ENCODE results near the gene OSBPL6. TPM values are rescaled to one million over a fixed set of nuclear protein-coding genes. Genes with fewer than 3 reads are reported as not detected.
"Not testable (repeated sequence)": the region's sequence is repeated elsewhere in the genome, so short reads cannot be mapped to it uniquely, and the experiment has no call there.

Gene OSBPL6
- total and polyA plus RNA-seq, 4 donors: 1.3 to 3.3 (median 2.2) TPM

- Histone ChIP-seq H3K4me3 (ENCODE audit: low read depth in 1 of 3, low read length in 3 of 3) (no peak overlapping the region), H3K27me3 (ENCODE audit: control insufficient read depth in 4 of 4, insufficient read depth in 4 of 4, low read length in 3 of 4) (no peaks in the 10 kb centered on the region), H3K9me3 (ENCODE audit: control insufficient read depth in 4 of 4, low read length in 3 of 4) (no peaks in the 10 kb centered on the region), H3K9ac (ENCODE audit: low read depth in 1 of 2, low read length in 2 of 2) (peak overlapping the region in 1 of 2 donors; percentile 18), H3K4me1 (ENCODE audit: control insufficient read depth in 4 of 4, insufficient read depth in 4 of 4, low read length in 3 of 4) (peaks cover 0 to 12% (median 8%) of the 10 kb centered on the region in 4 donors), H3K36me3 (ENCODE audit: control insufficient read depth in 4 of 4, insufficient read depth in 3 of 4, low read depth in 1 of 4, low read length in 3 of 4) (no peaks in the 10 kb centered on the region), H3K27ac (ENCODE audit: low read depth in 1 of 2, low read length in 2 of 2) (peak overlapping the region; percentile 10 to 79)
- TF ChIP-seq HNF4A (conservative IDR thresholded peaks at IDR 0.05) (peak; percentile 45 to 71), RAD21 (IDR thresholded peaks at IDR 0.05) (no peak), SP1 (IDR thresholded peaks at IDR 0.05) (peak; percentile 26), FOXA1 (IDR thresholded peaks at IDR 0.05) (no peak)
- WGBS: 31% methylated on average over 1 of the region's 1 CpG
- no peak for DNase-seq (ENCODE audit: low spot score)
Observed at GRCh38 chr2:178152977-178153376, 41.3 kb upstream of the OSBPL6 start.

GRCh38 chr2:178153878-178154277 is 40.4 kb upstream of the OSBPL6 start:
- not testable (repeated sequence) for DNase-seq (ENCODE audit: low spot score); H3K9me3 ChIP-seq (ENCODE audit: control insufficient read depth in 4 of 4, low read length in 3 of 4); H3K27ac ChIP-seq (ENCODE audit: low read depth in 1 of 2, low read length in 2 of 2); H3K4me3 ChIP-seq (ENCODE audit: low read depth in 1 of 3, low read length in 3 of 3); H3K9ac ChIP-seq (ENCODE audit: low read depth in 1 of 2, low read length in 2 of 2); H3K36me3 ChIP-seq (ENCODE audit: control insufficient read depth in 4 of 4, insufficient read depth in 3 of 4, low read depth in 1 of 4, low read length in 3 of 4); H3K27me3 ChIP-seq (ENCODE audit: control insufficient read depth in 4 of 4, insufficient read depth in 4 of 4, low read length in 3 of 4)
- 69% methylated on average over 1 of the region's 1 CpG for WGBS
- peaks cover 0 to 12% (median 8%) of the 10 kb centered on the region in 4 donors for H3K4me1 ChIP-seq (ENCODE audit: control insufficient read depth in 4 of 4, insufficient read depth in 4 of 4, low read length in 3 of 4)
- peak; percentile 49 to 69 for TF ChIP-seq HNF4A (conservative IDR thresholded peaks at IDR 0.05)

GRCh38 chr2:178155524-178155923 is 38.8 kb upstream of the OSBPL6 start:
- TF ChIP-seq HNF4G (IDR thresholded peaks at IDR 0.05) (no peak), NR2F2 (IDR thresholded peaks at IDR 0.05) (no peak), FOXA1 (IDR thresholded peaks at IDR 0.05) (no peak)
- no peaks in the 10 kb centered on the region for H3K9me3 ChIP-seq (ENCODE audit: control insufficient read depth in 4 of 4, low read length in 3 of 4)
- DNase-seq (ENCODE audit: low spot score): no peak
- H3K4me1 ChIP-seq (ENCODE audit: control insufficient read depth in 4 of 4, insufficient read depth in 4 of 4, low read length in 3 of 4): peaks cover 0 to 12% (median 8%) of the 10 kb centered on the region in 4 donors
- H3K9ac ChIP-seq (ENCODE audit: low read depth in 1 of 2, low read length in 2 of 2): no peak overlapping the region
- 97% methylated on average over 1 of the region's 1 CpG for WGBS
- no peak overlapping the region for H3K4me3 ChIP-seq (ENCODE audit: low read depth in 1 of 3, low read length in 3 of 3)
- H3K27ac ChIP-seq (ENCODE audit: low read depth in 1 of 2, low read length in 2 of 2): no peak overlapping the region
- H3K27me3 ChIP-seq (ENCODE audit: control insufficient read depth in 4 of 4, insufficient read depth in 4 of 4, low read length in 3 of 4): no peaks in the 10 kb centered on the region
- H3K36me3 ChIP-seq (ENCODE audit: control insufficient read depth in 4 of 4, insufficient read depth in 3 of 4, low read depth in 1 of 4, low read length in 3 of 4): no peaks in the 10 kb centered on the region

- Histone ChIP-seq H3K27me3 (ENCODE audit: control insufficient read depth in 4 of 4, insufficient read depth in 4 of 4, low read length in 3 of 4) (no peaks in the 10 kb centered on the region), H3K27ac (ENCODE audit: low read depth in 1 of 2, low read length in 2 of 2) (no peak overlapping the region), H3K4me3 (ENCODE audit: low read depth in 1 of 3, low read length in 3 of 3) (no peak overlapping the region), H3K4me1 (ENCODE audit: control insufficient read depth in 4 of 4, insufficient read depth in 4 of 4, low read length in 3 of 4) (peaks cover 0 to 9% (median 8%) of the 10 kb centered on the region in 4 donors), H3K9me3 (ENCODE audit: control insufficient read depth in 4 of 4, low read length in 3 of 4) (no peaks in the 10 kb centered on the region), H3K9ac (ENCODE audit: low read depth in 1 of 2, low read length in 2 of 2) (no peak overlapping the region), H3K36me3 (ENCODE audit: control insufficient read depth in 4 of 4, insufficient read depth in 3 of 4, low read depth in 1 of 4, low read length in 3 of 4) (no peaks in the 10 kb centered on the region)
- WGBS: 94% methylated on average over 5 of the region's 5 CpGs
- DNase-seq (ENCODE audit: low spot score): no peak
- TF ChIP-seq RAD21 (IDR thresholded peaks at IDR 0.05): no peak
- no peak for TF ChIP-seq SP1 (IDR thresholded peaks at IDR 0.05)
- TF ChIP-seq FOXA2 (IDR thresholded peaks at IDR 0.05): no peak
- TF ChIP-seq HNF4A (conservative IDR thresholded peaks at IDR 0.05): no peak
- no peak for TF ChIP-seq GABPA (IDR thresholded peaks at IDR 0.05 in 1 of 2, conservative IDR thresholded peaks at IDR 0.05 in 1 of 2)
- no peak for TF ChIP-seq MAX (IDR thresholded peaks at IDR 0.05)
- TF ChIP-seq YY1 (IDR thresholded peaks at IDR 0.05): no peak
- no peak for TF ChIP-seq RXRA (IDR thresholded peaks at IDR 0.05)
- no peak for TF ChIP-seq EGR1 (IDR thresholded peaks at IDR 0.05; ENCODE audit: low read depth in 2 of 2)
- no peak for TF ChIP-seq ATF3 (IDR thresholded peaks at IDR 0.05)
- no peak for TF ChIP-seq JUND (IDR thresholded peaks at IDR 0.05)
- TF ChIP-seq NR2F2 (IDR thresholded peaks at IDR 0.05): no peak
- TF ChIP-seq CTCF (IDR thresholded peaks at IDR 0.05; ENCODE audit: low read depth, low read length, missing input control): no peak
- no peak for TF ChIP-seq ZBTB33 (IDR thresholded peaks at IDR 0.05)
- no peak for TF ChIP-seq REST (IDR thresholded peaks at IDR 0.05)
- TF ChIP-seq HNF4G (IDR thresholded peaks at IDR 0.05): no peak
Observed at GRCh38 chr2:178157574-178157973, 36.7 kb upstream of the OSBPL6 start.

Measured in liver (tissue), 9 donors.